Raji (cell line): ENCODE results near the gene ARL5B.

Experiments
- POLR2A ChIP-seq: IDR thresholded peaks from 2 replicates; pipeline ENCODE4 v1.6.1; 2011; ENCODE audit warnings: low read depth, low read length, control low read depth; ENCODE audit not compliant: insufficient read depth

ARL5B gene

DNA sequence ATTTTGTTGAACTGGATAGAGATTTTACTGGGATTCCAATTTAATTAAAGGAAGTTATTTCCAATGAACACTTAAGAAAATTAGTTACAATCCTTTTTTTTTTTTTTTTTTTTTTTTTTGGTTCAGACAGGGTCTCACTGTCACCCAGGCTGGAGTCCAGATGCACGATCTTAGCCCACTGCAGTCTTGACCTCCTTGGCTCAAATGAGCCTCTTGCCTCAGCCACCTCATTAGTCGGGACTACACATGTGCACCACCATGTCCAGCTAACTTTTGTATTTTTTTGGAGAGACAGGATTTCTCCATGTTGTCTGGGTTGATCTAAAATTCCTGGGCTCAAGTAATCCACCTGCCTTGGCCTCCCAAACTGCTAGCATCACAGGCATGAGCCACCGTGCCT, 2.5 kb upstream of the ARL5B start:
- no peak for TF ChIP-seq POLR2A

DNA sequence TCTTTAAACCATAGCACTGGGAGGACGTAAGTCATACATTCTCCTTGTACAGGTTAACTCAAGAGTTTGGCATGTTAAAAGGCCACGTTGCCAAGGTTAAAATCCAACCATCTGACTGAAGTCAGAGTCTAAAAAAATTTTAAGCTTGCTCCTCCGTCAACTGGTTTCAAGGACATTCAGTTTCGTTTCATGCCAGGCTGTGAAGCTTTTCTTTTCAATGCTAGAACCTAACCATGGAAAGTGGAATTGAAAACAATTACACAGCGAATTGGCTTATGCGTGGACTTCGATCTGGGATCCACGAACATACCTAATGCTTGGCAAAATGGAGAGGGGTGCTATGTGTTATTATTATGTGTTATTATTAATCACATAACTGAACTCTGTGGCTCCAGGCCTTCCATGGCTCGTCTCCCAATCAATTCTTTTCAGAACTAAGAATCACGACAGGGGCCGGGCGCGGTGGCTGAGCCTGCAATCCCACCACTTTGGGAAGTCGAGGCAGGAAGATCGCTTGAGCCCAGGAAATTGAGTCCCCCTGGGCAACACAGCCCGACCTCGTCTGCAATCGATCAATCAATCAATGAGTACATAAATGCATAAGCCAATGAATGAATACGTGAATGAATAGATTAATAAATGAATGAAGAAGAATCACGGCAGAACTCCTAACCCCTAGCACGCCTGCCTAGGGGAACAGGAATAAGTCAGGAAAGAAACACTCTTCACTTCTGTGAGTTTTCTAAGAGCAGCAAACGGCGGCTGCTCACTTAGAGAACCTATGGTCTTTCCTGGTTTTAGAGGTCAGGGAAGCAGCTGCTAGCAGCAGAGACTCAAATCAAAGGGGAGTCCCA, 733 bp upstream of the ARL5B start:
- no peak for TF ChIP-seq POLR2A

DNA sequence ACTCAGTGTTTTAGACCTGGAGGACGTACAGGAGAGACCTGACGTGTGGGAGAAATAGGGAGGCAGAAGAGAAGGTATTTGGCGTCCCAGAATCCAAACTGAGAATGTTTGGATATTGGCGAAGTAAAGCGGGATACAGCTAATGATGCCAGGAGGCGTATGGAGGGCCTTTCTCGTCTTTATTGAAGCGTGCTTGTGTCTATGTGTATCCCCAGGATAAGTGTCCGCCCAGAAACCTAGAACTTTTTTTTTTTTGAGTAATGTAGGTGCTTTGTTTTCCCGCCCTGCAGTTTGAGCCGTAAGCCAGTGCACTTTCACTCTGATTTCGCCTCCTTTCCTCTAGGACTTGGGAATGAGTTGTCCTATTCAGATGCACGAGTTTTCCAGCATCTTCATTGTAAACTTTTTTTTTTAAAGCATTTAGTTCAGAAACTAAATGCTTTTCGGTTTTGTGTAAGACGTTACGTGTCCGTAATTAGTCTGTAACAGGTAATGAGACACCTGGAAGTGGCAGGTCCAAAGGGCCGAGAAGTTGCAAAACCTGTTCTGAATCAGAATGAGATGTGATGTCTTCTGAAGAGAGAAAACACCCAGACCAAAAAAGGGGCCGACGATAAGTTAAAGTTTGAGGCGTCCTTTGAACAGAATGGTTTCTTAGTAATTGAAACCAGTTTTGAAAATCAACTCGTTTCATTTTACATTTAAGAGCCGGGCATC, 746 bp downstream of the ARL5B start:
- TF ChIP-seq POLR2A, result no peak

DNA sequence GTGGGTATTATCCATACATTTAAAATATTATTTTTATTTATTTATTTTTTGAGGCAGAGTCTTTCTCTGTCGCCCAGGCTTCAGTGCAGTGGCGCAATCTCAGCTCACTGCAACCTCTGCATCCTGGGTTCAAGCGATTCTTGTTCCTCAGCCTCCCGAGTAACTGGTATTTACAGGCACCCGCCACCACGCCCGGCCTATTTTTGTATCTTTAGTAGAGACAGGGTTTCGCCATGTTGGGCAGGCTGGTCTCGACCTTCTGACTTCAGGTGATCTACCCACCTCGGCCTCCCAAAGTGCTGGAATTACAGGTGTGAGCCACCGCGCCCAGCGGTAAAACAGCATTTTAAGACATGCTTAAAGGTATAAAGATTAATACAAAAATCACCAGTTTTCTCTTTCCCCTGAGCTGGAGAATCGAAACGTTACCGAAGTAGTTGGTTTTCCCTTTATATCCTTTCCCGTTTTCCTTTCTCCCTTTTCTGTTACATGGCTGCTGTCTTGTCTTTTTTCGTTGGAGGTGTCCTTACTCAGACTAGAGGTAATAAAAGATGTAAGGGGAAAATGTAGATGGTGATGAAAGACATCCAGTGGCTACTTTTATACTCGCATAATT, 1.7 kb downstream of the ARL5B start:
- TF ChIP-seq POLR2A, result no peak

- TF ChIP-seq POLR2A, result no peak
These were observed 5.7 kb downstream of the ARL5B start for GRCh38 chr10:18664841-18665478.

DNA sequence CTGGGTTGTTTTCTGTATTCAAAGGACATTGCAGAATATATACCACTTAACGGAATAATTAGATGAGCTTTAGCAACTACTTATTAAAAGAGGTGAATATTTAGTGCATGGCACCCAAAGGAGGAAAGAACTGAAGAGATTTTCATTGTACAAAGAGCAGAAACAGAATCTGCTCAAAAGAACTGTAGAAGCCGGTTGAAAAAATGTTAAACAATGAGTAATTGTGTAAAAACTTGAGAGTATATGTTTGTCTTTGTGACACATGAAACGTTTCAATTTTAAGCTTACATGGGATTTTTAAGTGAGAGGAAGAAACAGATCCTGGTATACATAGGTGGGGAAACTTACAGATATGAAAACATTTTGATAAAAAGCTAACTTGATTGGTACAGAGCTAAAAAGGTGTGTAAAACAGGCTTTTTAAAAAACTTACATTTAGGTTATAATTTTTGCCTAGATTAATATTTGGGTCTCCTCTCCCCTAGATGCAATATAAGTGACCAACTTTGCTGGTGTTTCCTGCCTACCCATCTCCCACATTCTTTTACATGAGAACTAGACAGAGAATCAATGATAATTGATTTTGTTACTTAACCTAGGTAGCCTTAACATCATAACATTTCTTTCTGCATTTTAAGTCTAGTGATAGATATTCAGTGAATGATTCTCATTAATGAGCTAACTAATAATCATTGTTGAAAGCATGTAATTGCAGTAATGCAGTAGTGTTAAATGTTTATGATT, 6.8 kb downstream of the ARL5B start:
- no peak for TF ChIP-seq POLR2A

- no peak for TF ChIP-seq POLR2A
These were observed 7.6 kb downstream of the ARL5B start for GRCh38 chr10:18666810-18667209.

GRCh38 chr10:18668026-18668425, 8.8 kb downstream of the ARL5B start:
- TF ChIP-seq POLR2A, result no peak

- TF ChIP-seq POLR2A, result no peak
These were observed 16.0 kb downstream of the ARL5B start for GRCh38 chr10:18675086-18675801.

GRCh38 chr10:18680754-18681153, 21.5 kb downstream of the ARL5B start:
- TF ChIP-seq POLR2A, result no peak

DNA sequence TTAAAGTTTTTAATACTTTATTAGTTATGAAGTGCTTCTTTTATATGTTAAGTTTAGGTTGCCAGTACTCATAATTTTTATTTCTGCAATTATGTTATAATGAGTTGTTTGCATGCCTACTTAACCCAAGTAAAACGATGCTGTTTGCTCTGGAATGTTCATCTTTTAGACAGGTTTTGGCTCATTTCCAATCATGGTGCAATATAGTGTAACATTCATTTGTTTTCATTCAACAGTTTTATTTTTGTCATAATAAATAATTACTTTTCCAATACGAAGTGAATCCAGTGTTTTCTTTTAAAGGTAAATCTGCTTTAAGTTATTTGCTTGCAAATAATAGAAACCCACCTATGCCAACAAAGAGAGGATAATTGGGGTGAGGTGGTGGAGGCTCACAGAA, 22.1 kb downstream of the ARL5B start:
- no peak for TF ChIP-seq POLR2A

DNA sequence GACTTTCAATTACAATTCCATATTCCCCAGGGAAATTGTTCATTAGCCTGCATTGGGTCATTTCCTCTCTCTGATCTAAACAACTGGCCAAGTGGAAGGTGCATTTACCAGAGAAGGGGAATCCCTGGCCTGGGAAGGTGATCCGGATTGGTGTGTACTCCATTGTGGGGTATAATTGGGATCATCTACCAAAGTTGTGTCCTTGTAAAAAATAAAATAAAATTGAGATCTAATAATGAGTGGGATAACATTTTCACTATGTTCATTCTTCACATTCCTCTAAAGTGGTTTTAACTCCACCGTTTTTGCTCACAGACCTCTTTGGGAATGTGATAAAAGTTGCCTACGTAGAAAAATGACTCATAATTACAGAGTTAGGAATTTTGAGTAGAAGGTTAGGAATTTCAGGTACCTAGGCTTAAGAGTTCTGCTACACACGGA, 22.8 kb downstream of the ARL5B start:
- no peak for TF ChIP-seq POLR2A

DNA sequence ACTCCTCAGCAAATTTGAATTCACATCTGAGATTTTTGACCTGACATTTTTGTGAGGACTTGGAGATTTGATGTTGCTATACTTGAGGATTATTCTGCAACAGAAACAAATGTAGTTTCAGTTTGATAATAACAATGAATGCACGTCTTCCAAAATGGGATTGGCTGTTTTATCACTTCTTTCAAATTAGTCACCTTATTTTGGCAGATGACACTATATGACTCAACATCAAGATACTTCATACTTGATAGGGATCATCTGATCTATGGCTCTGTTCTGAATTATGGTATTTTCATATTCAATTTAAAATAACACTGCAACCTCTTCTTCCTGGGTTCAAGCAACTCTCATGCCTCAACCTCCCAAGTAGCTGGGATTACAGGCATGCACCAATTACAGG, 24.2 kb downstream of the ARL5B start:
- no peak for TF ChIP-seq POLR2A

DNA sequence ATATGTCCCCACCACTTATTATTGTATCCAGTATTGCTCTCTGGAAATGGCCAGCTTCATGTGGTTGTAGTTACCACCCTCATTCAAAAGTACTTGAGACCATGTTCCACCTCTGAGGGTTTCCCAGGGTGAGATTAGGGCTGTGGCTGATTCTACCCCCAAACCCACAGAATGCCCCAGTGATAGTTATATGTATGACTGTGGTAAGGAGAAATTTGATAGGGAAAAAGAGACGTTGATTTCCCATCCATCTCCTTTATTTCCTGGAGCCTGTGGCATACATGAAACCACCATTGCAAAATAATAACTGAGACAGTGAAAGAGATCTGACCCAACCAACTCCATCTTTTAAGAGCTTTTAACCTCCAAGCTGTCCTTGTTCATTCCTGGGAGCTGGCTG, 25.2 kb downstream of the ARL5B start:
- no peak for TF ChIP-seq POLR2A
